Kidney (tissue), 14 donors: Measurements from ENCODE around the gene IMMT. TPM values are rescaled to one million over a fixed set of nuclear protein-coding genes. Genes with fewer than 3 reads are reported as not detected.

Source experiments
- DNase-seq, 5 donors: peaks; one replicate each; pipeline ENCODE4 v3.0.0-alpha.2; 2013 to 2020
- FAIRE-seq: peaks from 2 replicates; lab custom pipeline; 2012; peaks lifted over from hg19 to GRCh38; lab: Jason Lieb, UNC
- H3K27ac ChIP-seq, 2 donors: one replicate each; pipeline ENCODE4 v1.7.0; 2013; ENCODE audit warnings: low read depth in 2 of 2, low read length in 2 of 2, inconsistent platforms in 1 of 2
- H3K27me3 ChIP-seq: one replicate; pipeline ENCODE4 v1.7.1; 2013; ENCODE audit warnings: low read length, inconsistent platforms; ENCODE audit not compliant: control insufficient read depth, insufficient read depth
- H3K36me3 ChIP-seq, 3 donors: one replicate each; pipeline versions ENCODE4 v1.7.0 to v1.7.1; 2013; ENCODE audit warnings: low read length in 3 of 3, control low read depth in 1 of 3, inconsistent platforms in 1 of 3; ENCODE audit not compliant: insufficient read depth in 3 of 3, control insufficient read depth in 2 of 3
- H3K4me1 ChIP-seq, 3 donors: one replicate each; pipeline versions ENCODE4 v1.7.0 to v1.7.1; 2013; ENCODE audit warnings: low read length in 3 of 3, inconsistent platforms in 1 of 3, low read depth in 1 of 3; ENCODE audit not compliant: control insufficient read depth in 2 of 3, insufficient read depth in 2 of 3
- H3K4me3 ChIP-seq, 3 donors: one replicate each; pipeline versions ENCODE4 v1.7.0 to v1.8.1; 2013; ENCODE audit warnings: low read length in 3 of 3, control low read depth in 1 of 3, inconsistent platforms in 1 of 3
- H3K9ac ChIP-seq, 3 donors: one replicate each; pipeline versions ENCODE4 v1.7.0 to v1.7.1; 2013; ENCODE audit warnings: low read length in 3 of 3, control low read depth in 1 of 3, inconsistent platforms in 1 of 3
- H3K9me3 ChIP-seq, 3 donors: one replicate each; pipeline versions ENCODE4 v1.7.0 to v1.7.1; 2013; ENCODE audit warnings: low read length in 3 of 3, control low read depth in 1 of 3, inconsistent platforms in 1 of 3; ENCODE audit not compliant: control insufficient read depth in 2 of 3, insufficient read depth in 1 of 3
- intact Hi-C: fragments of 100-400 bp; cut with DNase I; formaldehyde crosslinking; loops from one replicate; pipeline ENCODE4 v1.11.1; 2022
- polyA plus RNA-seq: library from polyadenylated mRNA; stranded (reverse); fragments of 350-450 nt; fragmentation: Illumina TruSeq; extraction: RNeasy Lipid Tissue Mini Kit (QIAGEN cat#74804); gene quantifications from one replicate; pipeline ENCODE4 v1.2.3, GENCODE V29; 2014; ENCODE audit warnings: low read depth, low replicate concordance; ENCODE audit not compliant: insufficient read depth
- total RNA-seq: library from RNA; stranded (reverse); fragmentation: NEBNext Ultra II Directional; extraction: Animal tissue kit (Norgen Biotek cat#: 25700); gene quantifications from one replicate; pipeline ENCODE4 v1.2.1, GENCODE V29; 2021
- TF ChIP-seq, protein P1 (sequence below): IDR thresholded peaks from 3 replicates; pipeline ENCODE4 v1.5.1; 2012; ENCODE audit warnings: mild to moderate bottlenecking, moderate library complexity, borderline replicate concordance; ENCODE audit not compliant: insufficient read depth; ENCODE audit errors: extremely low read depth
- donor health status: control.
- donor health status: control.
- donor health status: control.
- donor health status: control.
- donor health status: control.
- donor health status: DM: yes; HTN: yes; CAD: no.
- donor health status: Normal renal cell carcinoma (clear cell type).

IMMT gene
- total and polyA plus RNA-seq, 2 donors from 2014 or later = 74.0 to 113 TPM

DNA sequence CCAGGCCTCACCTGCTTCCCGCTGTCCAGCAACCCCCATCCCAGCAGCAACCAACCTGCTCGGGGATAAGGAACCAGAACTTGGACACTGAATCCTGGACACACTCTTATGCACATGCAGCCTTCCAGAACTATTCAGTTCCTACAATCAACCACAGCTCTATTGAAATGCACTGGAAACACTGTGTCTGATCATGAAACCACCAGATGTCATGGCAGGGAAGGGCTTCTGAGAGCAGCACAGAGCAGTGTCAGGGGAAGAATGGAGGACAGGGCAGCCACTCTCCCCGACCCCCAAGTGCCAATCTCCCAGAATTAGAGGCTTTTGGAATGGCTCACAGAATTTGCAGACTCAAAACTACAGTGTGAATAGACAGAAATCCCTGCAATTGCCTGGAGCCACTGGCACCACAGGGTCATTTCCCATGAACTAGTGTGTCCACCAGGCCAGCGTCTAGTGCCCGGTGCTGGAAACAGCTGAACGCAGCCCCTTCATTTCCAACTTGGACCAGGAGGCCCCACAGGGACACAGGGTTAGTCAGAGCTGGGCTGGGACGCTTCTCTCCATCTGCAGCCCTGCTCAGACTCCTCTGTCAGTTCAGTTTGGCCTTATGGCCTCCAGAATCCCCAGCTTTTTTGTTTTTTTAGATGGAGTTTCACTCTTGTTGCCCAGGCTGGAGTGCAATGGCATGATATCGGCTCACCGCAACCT, 29.5 kb upstream of the IMMT start:
- H3K4me3 ChIP-seq = no peak overlapping the region
- H3K27me3 ChIP-seq = no peaks in the 10 kb centered on the region
- DNase-seq = no peak
- H3K9me3 ChIP-seq = no peaks in the 10 kb centered on the region
- FAIRE-seq = no peak
- no peak overlapping the region for H3K9ac ChIP-seq
- H3K4me1 ChIP-seq = no peaks in the 10 kb centered on the region
- intact Hi-C loops = loop anchor here (10.0 kb wide), 1 partner anchor 140 kb away; no protein-coding TSS in a partner anchor
- TF ChIP-seq, protein P1, sequence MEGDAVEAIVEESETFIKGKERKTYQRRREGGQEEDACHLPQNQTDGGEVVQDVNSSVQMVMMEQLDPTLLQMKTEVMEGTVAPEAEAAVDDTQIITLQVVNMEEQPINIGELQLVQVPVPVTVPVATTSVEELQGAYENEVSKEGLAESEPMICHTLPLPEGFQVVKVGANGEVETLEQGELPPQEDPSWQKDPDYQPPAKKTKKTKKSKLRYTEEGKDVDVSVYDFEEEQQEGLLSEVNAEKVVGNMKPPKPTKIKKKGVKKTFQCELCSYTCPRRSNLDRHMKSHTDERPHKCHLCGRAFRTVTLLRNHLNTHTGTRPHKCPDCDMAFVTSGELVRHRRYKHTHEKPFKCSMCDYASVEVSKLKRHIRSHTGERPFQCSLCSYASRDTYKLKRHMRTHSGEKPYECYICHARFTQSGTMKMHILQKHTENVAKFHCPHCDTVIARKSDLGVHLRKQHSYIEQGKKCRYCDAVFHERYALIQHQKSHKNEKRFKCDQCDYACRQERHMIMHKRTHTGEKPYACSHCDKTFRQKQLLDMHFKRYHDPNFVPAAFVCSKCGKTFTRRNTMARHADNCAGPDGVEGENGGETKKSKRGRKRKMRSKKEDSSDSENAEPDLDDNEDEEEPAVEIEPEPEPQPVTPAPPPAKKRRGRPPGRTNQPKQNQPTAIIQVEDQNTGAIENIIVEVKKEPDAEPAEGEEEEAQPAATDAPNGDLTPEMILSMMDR = no peak
- no peak overlapping the region for H3K27ac ChIP-seq
- no peaks in the 10 kb centered on the region for H3K36me3 ChIP-seq

DNA sequence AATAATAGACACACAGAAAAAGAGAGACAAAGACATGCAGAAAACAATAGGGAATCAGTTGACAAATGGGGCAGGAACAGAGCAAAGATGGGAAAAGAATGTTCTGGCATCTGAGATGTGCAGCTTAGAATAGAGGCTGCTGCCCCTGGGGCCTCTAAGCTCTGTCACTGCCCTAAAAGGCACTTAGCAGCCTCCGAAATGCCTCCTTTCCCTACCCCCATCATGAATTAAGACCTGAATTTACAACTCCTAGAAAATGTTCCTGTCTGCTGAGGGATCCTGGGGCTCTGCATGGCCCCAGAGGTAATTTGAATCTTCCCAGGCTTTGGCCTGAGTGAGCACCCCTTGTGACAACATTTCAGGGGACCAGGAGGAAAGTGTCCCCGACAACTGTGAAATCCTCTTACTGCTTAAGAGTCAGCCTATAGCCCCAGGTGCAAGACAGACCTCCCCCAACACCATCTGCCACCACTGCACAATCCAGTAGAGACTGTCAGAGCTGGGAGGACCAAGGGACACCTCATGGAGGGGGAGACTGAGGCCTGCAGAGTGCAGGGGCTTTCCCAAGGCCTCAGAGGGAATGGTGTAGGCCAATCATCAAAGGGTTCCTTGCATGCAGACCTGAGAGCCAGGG, 28.8 kb upstream of the IMMT start:
- no peak overlapping the region for H3K4me3 ChIP-seq
- H3K9ac ChIP-seq = no peak overlapping the region
- no peaks in the 10 kb centered on the region for H3K4me1 ChIP-seq
- H3K36me3 ChIP-seq = no peaks in the 10 kb centered on the region
- no peaks in the 10 kb centered on the region for H3K9me3 ChIP-seq
- FAIRE-seq (no peak), DNase-seq (no peak)
- TF ChIP-seq, protein P1 = no peak
- no peaks in the 10 kb centered on the region for H3K27me3 ChIP-seq
- intact Hi-C loops = loop anchor here (10.0 kb wide), 1 partner anchor 141 kb away; no protein-coding TSS in a partner anchor
- no peak overlapping the region for H3K27ac ChIP-seq

DNA sequence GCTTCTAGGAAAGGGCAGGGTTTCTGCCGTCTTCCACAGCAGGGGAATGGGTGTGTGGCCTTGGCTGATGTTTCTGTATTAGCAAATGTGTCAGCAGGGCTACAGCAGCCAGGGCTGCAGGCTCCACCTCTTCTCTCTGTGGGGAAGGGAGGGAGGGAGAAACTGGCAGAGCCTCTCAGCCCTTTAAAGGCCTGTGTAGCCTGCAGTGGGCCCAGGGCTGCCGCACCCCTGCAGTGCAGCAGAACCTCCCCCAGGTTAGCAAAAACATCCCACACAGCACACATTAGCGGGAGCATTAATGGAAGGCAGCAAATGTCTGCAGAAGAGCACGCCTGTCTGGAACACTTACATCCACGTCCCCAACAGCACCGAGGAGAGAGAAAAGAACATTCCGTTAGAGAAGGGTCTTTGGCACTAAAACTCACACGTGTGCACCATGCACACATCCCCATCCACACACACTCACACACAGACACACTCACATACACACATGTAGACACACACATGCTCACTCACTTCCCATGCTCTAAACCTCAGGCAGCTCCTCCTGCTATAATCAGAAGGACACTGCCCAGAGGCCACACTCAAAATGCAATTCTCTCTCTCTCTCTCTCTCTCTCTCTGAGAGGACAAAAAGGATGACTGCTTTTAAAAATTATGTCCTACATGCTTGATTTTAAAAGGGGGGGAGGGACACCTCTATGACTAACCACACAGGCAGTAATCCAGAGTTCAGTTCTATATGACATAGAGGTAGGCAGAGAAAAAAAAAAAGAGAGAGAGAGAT, 28.1 kb upstream of the IMMT start:
- intact Hi-C loops = loop anchor here (10.0 kb wide), 1 partner anchor 141 kb away; no protein-coding TSS in a partner anchor
- Histone ChIP-seq H3K4me3 (no peak overlapping the region), H3K27me3 (no peaks in the 10 kb centered on the region), H3K9ac (no peak overlapping the region), H3K4me1 (no peaks in the 10 kb centered on the region), H3K36me3 (no peaks in the 10 kb centered on the region), H3K9me3 (no peaks in the 10 kb centered on the region), H3K27ac (no peak overlapping the region)
- DNase-seq = peak in 4 of 5 donors; percentile 78 to 82 (median 80)
- no peak for FAIRE-seq
- TF ChIP-seq, protein P1 = no peak
